ENCODE data around the gene RNF25.
A peak's percentile ranks its signal among the peaks of the same experiment; 100 is the strongest.

The RNF25 gene

GRCh38 chr2:218671097-218671653 lies 627 bp downstream of the RNF25 start:
- no peak for DNase-seq

GRCh38 chr2:218664653-218665052 lies 7.1 kb downstream of the RNF25 start:
- no peak for DNase-seq

GRCh38 chr2:218663901-218664300 lies 7.9 kb downstream of the RNF25 start:
- DNase-seq, result no peak

- no peak for DNase-seq
These were observed 9.0 kb downstream of the RNF25 start for GRCh38 chr2:218662827-218663226.

GRCh38 chr2:218662377-218662776 lies 9.4 kb downstream of the RNF25 start:
- no peak for DNase-seq

- DNase-seq, result no peak
These were observed 11.8 kb downstream of the RNF25 start for GRCh38 chr2:218659988-218660358.

GRCh38 chr2:218659258-218659987 lies 12.4 kb downstream of the RNF25 start, which contains the start of the genes BCS1L and ZNF142:
Gene BCS1L, plus strand, starts transcription at chr2:218659683. Its CDS starts 1,305 bp downstream, at chr2:218660988.
Gene ZNF142, minus strand, starts transcription at chr2:218659623. Its CDS starts 3,194 bp downstream, at chr2:218656429.
- DNase-seq, result peak; percentile 93

GRCh38 chr2:218658671-218659257 lies 13.0 kb downstream of the RNF25 start:
- DNase-seq, result peak; percentile 28

- DNase-seq, result no peak
These were observed 16.1 kb downstream of the RNF25 start for GRCh38 chr2:218655751-218656150.

GRCh38 chr2:218648787-218649100 lies 23.1 kb downstream of the RNF25 start:
- no peak for DNase-seq

- peak; percentile 48 for DNase-seq
These were observed 23.6 kb downstream of the RNF25 start for GRCh38 chr2:218648088-218648786.

- DNase-seq, result no peak
These were observed 26.7 kb downstream of the RNF25 start for GRCh38 chr2:218645126-218645525.

GRCh38 chr2:218644721-218645120 lies 27.1 kb downstream of the RNF25 start:
- DNase-seq, result no peak

- DNase-seq, result no peak
These were observed 28.0 kb downstream of the RNF25 start for GRCh38 chr2:218643751-218644310.

GRCh38 chr2:218642786-218643185 lies 29.0 kb downstream of the RNF25 start:
- DNase-seq, result no peak

- DNase-seq, result no peak
These were observed 29.6 kb downstream of the RNF25 start for GRCh38 chr2:218642121-218642656.

- DNase-seq, result no peak
These were observed 33.4 kb downstream of the RNF25 start for GRCh38 chr2:218638372-218638771.

- DNase-seq, result no peak
These were observed 36.1 kb downstream of the RNF25 start for GRCh38 chr2:218635719-218636118.

- no peak for DNase-seq
These were observed 40.0 kb downstream of the RNF25 start for GRCh38 chr2:218631837-218632236.

- DNase-seq, result no peak
These were observed 43.9 kb downstream of the RNF25 start for GRCh38 chr2:218627939-218628338.

GRCh38 chr2:218626369-218626768 lies 45.4 kb downstream of the RNF25 start:
- no peak for DNase-seq

GRCh38 chr2:218623366-218623705 lies 48.5 kb downstream of the RNF25 start:
- DNase-seq, result no peak
